Heart left ventricle (tissue), 16 donors: ENCODE results near the gene CDK12. TPM values are rescaled to one million over a fixed set of nuclear protein-coding genes. Genes with fewer than 3 reads are reported as not detected.
"Not testable (repeated sequence)": the region's sequence is repeated elsewhere in the genome, so short reads cannot be mapped to it uniquely, and the experiment has no call there.

ENCODE experiments used
- ATAC-seq, 4 donors: fragments of 200-7000 bp; cut with Tn5 transposase; one replicate each; pipeline ENCODE4 v1.9.1; 2020 to 2022; ENCODE audit warnings: moderate library complexity in 4 of 4, mild to moderate bottlenecking in 3 of 4, moderate number of reproducible peaks in 1 of 4
- DNase-seq, 5 donors: peaks; one replicate each; pipeline ENCODE4 v3.0.0-alpha.2; 2020
- H3K27ac ChIP-seq, 12 donors: fragments of 200-600 bp; sonication (generic) in 4 of 12; one replicate each; pipeline versions ENCODE4 v1.5.0 to v1.8.0; 2016 to 2022; ENCODE audit warnings: mild to moderate bottlenecking in 2 of 12
- H3K27me3 ChIP-seq, 9 donors: fragments of 200-600 bp; sonication (generic) in 2 of 9; one replicate each; pipeline versions ENCODE4 v1.5.1 to v1.8.0; 2016 to 2022; ENCODE audit warnings: mild to moderate bottlenecking in 3 of 9
- H3K36me3 ChIP-seq, 9 donors: fragments of 200-600 bp; sonication (generic) in 2 of 9; one replicate each; pipeline versions ENCODE4 v1.5.0 to v1.8.0; 2018 to 2022; ENCODE audit warnings: mild to moderate bottlenecking in 2 of 9
- H3K4me1 ChIP-seq, 12 donors: fragments of 200-600 bp; sonication (generic) in 4 of 12; one replicate each; pipeline versions ENCODE4 v1.5.0 to v1.8.0; 2016 to 2022; ENCODE audit warnings: mild to moderate bottlenecking in 3 of 12
- H3K4me3 ChIP-seq, 12 donors: fragments of 200-600 bp; sonication (generic) in 4 of 12; one replicate each; pipeline versions ENCODE4 v1.5.0 to v1.8.0; 2017 to 2022; ENCODE audit warnings: mild to moderate bottlenecking in 9 of 12, moderate library complexity in 4 of 12
- H3K9me3 ChIP-seq, 12 donors: fragments of 200-600 bp; sonication (generic) in 4 of 12; one replicate each; pipeline versions ENCODE4 v1.5.0 to v1.8.0; 2016 to 2022; ENCODE audit warnings: mild to moderate bottlenecking in 1 of 12
- CTCF ChIP-seq, 12 donors: fragments of 200-600 bp; sonication (generic) in 4 of 12; IDR thresholded peaks; one replicate each; pipeline versions ENCODE4 v1.5.0 to v1.8.0; 2018 to 2022; ENCODE audit warnings: antibody characterized with exemption in 12 of 12, mild to moderate bottlenecking in 5 of 12
- POLR2A ChIP-seq, 2 donors: fragments of 450-650 bp; IDR thresholded peaks; one replicate each; pipeline ENCODE4 v1.6.1; 2017; ENCODE audit warnings: antibody characterized with exemption in 2 of 2, mild to moderate bottlenecking in 2 of 2, moderate library complexity in 2 of 2
- WGBS, 4 donors: extraction: QIAGEN DNeasy Blood & Tissue Kit in 2 of 4; methylation state at CpG; one replicate each; pipeline versions ENCODE4 v1.1.5 to v1.1.7; 2013 to 2018; 5-methylcytosine and 5-hydroxymethylcytosine counted together
- intact Hi-C, 10 donors: fragments of 100-400 bp; cut with DNase I; formaldehyde crosslinking; loops; one replicate each; pipeline versions ENCODE4 v1.11.1 to v1.14.2; 2022
- polyA plus RNA-seq, 2 donors: library from polyadenylated mRNA; stranded (reverse); fragments of 200-250 nt; gene quantifications; one replicate each; pipeline ENCODE4 v1.2.3, GENCODE V29; 2013
- total RNA-seq, 9 donors: library from RNA; depleted of rRNA in 2 of 9; stranded (reverse); fragments of >200 nt in 2 of 9; fragmentation: NEBNext Ultra II Directional in 3 of 9; extraction: Animal tissue kit (Norgen Biotek cat#: 25700) in 3 of 9; gene quantifications; one replicate each; pipeline versions ENCODE4 v1.1.0 to v1.2.4, GENCODE V29; 2016 to 2023
- donor health status: ischemic (EF 13 %, LVEDD 7.1; RV severe dilation, severe dysfunction).
- donor health status: healthy with polysubstance abuse.
- donor health status: DM: no; HTN: yes; CAD: no.
- donor health status: DM: no; HTN: no; CAD: no.
- donor health status: ischemic (EF 25% LVEDD 6.9; RV normal size, moderate dysfunction).
- donor health status: ischemic (EF 25% LVEDD 5.7; RV mildly dilated, moderate dysfunction).
- donor health status: healthy.
- donor health status: DM: yes; HTN: yes; CAD: no.
- donor health status: ischemic (EF 35%, LVEDD 5.7; RV mildly dilated, moderate dysfunction).
- donor health status: nonischemic (EF 11% LVEDD 7.7; RV severe dilation, severe dysfunction).
- donor health status: DM: yes; HTN: yes; CAD: no.
- donor health status: PGD.
- donor health status: ischemic (EF 29% LVEDD 5.4; RV normal size, mild dysfunction).
- donor health status: nonischemic (EF 23%, LVEDD 6.1; RV moderate dilation, normal function).

Gene CDK12
- total and polyA plus RNA-seq, 11 donors: 7.0 to 34.3 (median 18.6) TPM

GRCh38 chr17:39541652-39542051 lies 80.4 kb downstream of the CDK12 start:
- Histone ChIP-seq H3K27me3 (no peaks in the 10 kb centered on the region), H3K27ac (no peak overlapping the region), H3K36me3 (peaks cover 0 to 20% (median 16%) of the 10 kb centered on the region in 9 donors), H3K4me1 (peaks cover 0 to 28% (median 0%) of the 10 kb centered on the region in 12 donors), H3K9me3 (no peaks in the 10 kb centered on the region), H3K4me3 (no peak overlapping the region)
- WGBS, 4 donors: 56 to 72% (median 58%) methylated on average over 6 of the region's 6 CpGs
- TF ChIP-seq CTCF (IDR thresholded peaks at IDR 0.05) (no peak), POLR2A (IDR thresholded peaks at IDR 0.05) (no peak)
- no peak for DNase-seq
- no peak for ATAC-seq
- intact Hi-C loops: loop anchor here in 5 of 10 donors (10.0 kb wide), 2 partner anchors 213 to 413 kb away; no protein-coding TSS in a partner anchor

GRCh38 chr17:39543176-39543575 lies 81.9 kb downstream of the CDK12 start:
- Histone ChIP-seq H3K27ac (no peak overlapping the region), H3K27me3 (no peaks in the 10 kb centered on the region), H3K9me3 (no peaks in the 10 kb centered on the region), H3K36me3 (peaks cover 0 to 35% (median 26%) of the 10 kb centered on the region in 9 donors), H3K4me3 (no peak overlapping the region), H3K4me1 (peaks cover 0 to 27% (median 3%) of the 10 kb centered on the region in 12 donors)
- DNase-seq: no peak
- ATAC-seq: peak in 1 of 4 donors; percentile 23
- TF ChIP-seq POLR2A (IDR thresholded peaks at IDR 0.05): no peak
- TF ChIP-seq CTCF (IDR thresholded peaks at IDR 0.05): no peak
- intact Hi-C loops: loop anchor here in 5 of 10 donors (10.0 kb wide), 2 partner anchors 212 to 412 kb away; no protein-coding TSS in a partner anchor
- 38 to 52% (median 49%) methylated on average over 1 of the region's 1 CpG for WGBS, 4 donors

GRCh38 chr17:39543664-39544063 lies 82.4 kb downstream of the CDK12 start:
- no peak for DNase-seq
- no peaks in the 10 kb centered on the region for H3K27me3 ChIP-seq
- H3K4me1 ChIP-seq: peaks cover 0 to 32% (median 7%) of the 10 kb centered on the region in 12 donors
- no peak overlapping the region for H3K27ac ChIP-seq
- no peak overlapping the region for H3K4me3 ChIP-seq
- TF ChIP-seq CTCF (IDR thresholded peaks at IDR 0.05): no peak
- TF ChIP-seq POLR2A (IDR thresholded peaks at IDR 0.05): no peak
- peaks cover 0 to 39% (median 26%) of the 10 kb centered on the region in 9 donors for H3K36me3 ChIP-seq
- no peaks in the 10 kb centered on the region for H3K9me3 ChIP-seq
- ATAC-seq: no peak
- intact Hi-C loops: loop anchor here in 5 of 10 donors (10.0 kb wide), 2 partner anchors 211 to 411 kb away; no protein-coding TSS in a partner anchor

- not testable (repeated sequence) for H3K27ac ChIP-seq, H3K9me3 ChIP-seq, H3K27me3 ChIP-seq, ATAC-seq, DNase-seq, H3K4me3 ChIP-seq
- WGBS, 4 donors: 95 to 99% (median 97%) methylated on average over 12 of the region's 12 CpGs
- intact Hi-C loops: loop anchor here in 5 of 10 donors (10.0 kb wide), 2 partner anchors 210 to 410 kb away; no protein-coding TSS in a partner anchor
- H3K4me1 ChIP-seq: peaks cover 0 to 31% (median 11%) of the 10 kb centered on the region in 12 donors
- peaks cover 0 to 46% (median 29%) of the 10 kb centered on the region in 9 donors for H3K36me3 ChIP-seq
These were observed 83.1 kb downstream of the CDK12 start for GRCh38 chr17:39544361-39544760.
